ENCODE results near the gene SLC19A1.

The SLC19A1 gene

DNA sequence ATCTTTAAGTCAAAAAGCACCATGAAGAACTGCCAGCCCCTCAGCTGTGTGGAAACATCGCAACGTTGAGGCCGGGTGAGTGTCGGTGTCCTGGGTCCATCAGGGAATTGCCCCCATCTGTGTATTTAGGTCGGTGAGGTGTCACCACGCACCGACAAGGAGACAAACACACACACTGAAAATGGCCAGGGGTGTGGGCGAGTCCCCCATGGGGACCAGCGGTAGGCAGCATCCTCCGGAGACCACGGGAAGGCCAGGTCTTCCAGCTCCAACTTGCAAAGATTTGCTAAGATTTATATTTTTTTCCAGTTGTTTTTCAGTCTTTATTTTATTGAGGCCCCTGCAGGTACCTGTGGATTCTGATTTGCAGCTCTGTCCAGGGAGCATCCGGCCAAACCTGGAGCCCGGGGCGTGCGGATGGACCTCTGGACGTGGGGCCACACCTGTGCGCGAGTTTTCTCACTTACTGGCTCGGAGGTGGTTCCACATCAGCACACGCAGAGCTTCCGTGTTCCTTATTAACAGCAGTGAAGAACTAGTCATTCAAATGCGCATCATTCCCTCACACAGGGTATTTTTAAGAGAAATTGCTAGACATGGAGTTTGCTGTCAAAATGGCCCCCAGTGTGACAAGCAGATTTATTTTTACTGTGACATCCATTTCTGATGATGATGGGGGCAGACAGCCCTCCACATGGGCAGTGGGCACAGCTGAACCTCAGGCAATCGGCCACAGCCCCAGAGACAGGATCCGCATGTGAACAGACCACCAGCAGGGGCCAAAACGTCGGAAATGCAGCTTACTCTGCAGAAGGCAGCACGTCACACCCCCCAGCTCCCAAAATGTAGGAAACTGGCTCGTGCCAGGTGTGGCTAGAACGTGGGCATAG lies 17.2 kb upstream of the SLC19A1 start:
- H3K27ac ChIP-seq = no peak overlapping the region
- no peak for DNase-seq (ENCODE audit: low read depth, low spot score)

DNA sequence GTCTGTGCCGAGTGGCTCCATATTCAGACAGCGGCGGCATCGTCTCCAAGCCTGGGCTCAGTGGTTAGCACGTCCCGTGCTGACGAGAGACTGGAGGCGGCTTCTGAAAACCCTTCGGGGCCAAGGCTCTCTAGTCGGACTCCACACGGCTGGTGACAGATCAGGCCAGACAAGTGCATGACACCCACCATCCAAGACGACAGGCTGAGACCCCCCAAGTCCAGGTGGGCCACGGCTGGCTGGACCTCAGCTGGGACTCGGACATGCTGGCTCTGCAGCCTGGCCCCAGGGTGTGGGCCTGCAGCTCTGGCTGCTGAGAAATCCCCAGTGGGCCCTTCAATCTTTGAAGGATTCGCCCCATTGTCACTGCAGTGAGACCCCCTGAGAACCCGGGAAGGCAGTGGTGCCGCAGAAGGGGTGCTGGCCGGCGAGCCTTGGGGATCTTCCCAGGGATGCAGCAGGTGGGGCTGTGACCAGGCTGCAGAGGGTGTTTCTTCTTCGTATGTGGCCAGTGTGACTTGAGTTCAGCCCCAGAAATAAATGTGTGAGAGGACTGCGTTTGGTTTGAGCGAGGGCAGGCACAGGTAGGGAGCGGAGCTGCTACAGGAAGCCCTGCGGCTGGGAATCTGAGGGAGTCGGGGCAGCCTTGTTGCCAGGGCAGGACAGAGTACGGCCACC lies 15.9 kb upstream of the SLC19A1 start:
- no peak overlapping the region for H3K27ac ChIP-seq
- no peak for DNase-seq (ENCODE audit: low read depth, low spot score)

DNA sequence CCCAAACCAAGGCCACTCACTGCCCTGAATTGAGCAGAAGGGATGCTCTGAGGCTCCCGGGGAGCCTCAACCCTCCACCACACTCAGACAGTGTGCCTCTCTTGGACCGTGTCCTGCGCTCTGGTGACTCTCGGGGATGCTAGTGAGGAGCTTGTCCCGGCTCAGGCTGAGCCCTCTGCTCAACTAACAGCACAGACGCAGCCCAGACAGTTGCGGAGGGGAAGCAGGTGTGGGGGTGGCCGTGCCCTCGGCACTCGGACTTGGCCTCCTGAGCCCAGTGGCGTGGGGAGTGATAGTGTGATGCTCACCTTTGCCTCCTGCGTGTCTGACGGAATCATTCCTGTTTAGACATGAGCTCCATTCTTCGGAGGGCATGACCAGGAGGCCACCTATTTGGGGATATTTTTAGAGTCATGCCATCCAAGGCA lies 15.4 kb upstream of the SLC19A1 start:
- no peak for DNase-seq (ENCODE audit: low read depth, low spot score)
- no peak overlapping the region for H3K27ac ChIP-seq

DNA sequence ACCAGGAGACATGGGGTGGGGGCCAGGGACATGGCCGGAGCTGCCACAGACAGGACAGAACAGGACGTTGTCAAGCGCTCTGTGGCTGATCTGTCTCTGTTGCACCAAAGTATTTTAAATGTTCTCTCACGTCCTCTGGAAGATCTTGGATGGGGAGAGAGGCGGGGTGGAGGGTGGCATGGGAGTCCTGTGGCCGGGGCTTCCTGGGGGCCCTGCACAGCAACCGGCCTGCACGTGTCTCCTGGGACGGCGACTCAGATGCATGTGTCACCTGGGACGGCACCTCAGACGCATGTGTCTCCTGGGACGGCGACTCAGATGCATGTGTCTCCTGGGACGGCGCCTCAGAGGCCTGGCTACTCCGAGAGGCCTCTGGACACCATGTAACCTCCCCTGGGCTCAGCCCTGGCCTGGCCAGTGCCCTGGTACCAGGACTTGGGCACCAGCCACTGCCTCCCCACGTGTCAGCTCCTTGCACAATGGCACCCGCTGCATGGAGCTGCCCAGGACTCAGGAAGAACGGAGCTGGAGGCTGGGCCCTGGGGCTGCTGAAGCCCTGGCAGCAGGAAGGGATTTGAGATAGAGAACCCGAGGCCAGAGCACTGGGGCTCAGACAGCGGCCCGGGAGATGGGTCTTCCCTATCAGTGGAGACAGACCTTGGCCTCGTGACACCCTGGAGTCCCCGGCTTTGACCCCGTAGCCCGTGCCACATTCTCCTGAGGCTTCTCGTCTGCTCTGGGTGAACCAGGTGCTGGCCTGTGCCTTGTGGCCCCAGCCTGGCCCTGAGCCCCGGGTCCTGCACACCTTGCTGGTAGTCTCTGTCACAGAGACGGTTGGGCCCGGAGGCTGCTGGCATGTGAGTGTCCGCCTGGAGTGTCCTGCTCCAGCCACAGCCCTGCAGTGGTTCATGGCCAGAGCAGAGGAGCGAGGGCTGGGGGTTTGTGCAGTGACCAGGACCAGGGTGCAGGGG lies 14.7 kb upstream of the SLC19A1 start:
- H3K27ac ChIP-seq = no peak overlapping the region
- no peak for DNase-seq (ENCODE audit: low read depth, low spot score)

DNA sequence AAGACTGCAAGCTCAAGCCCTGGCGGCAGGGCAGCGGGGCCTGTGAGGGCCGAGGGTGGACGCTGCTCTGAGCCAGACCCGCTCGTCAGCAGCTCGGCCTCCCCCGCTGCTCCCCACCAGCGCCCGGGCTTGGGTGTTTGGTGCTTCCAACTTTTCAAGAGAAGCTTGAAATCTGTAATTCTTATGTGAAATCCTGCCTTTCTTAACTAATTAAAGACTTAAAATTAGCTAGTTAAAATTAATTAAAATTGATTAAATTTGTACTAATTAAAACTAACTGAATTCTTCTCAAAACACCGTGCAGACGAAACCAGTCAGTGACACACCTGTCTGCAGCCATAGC lies 14.0 kb upstream of the SLC19A1 start:
- H3K27ac ChIP-seq = no peak overlapping the region
- DNase-seq (ENCODE audit: low read depth, low spot score) = no peak

DNA sequence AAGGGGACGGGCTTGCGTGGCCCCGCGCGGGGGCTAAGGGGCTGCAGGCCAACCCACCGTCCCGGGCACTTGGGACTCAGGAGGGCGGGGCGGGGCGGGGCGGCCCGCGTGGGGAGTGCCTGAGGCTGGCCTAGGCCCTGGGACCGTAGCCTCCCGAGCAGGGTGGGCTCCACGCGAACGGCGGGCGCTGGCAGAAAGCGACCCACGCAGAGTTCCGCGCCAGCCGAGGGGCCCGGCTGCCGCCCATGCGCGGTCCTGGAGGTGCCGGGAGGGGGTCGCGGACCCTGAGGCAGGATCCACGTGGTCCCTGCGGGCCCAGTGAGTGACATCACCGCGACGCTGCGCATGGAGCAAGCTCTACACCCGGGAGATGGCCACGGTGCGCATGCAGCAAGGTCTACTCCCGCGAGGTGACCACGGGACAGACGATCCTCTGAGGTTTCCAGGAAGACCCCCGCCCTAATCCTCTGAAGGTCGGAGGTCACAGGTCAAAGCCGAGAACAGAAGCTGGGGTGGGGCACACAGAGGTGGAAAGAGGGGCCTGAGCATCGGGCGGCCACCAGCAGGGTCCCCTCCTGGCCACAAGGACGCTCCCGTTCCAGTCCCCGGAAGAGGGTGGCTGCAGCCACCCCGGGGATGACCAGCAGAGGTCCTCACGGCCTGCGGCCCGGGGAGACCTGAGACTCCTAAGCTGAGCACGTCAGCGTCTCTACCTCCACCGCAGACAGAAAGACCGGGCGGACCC lies 13.5 kb upstream of the SLC19A1 start:
- no peak overlapping the region for H3K27ac ChIP-seq
- peak; percentile 24 for DNase-seq (ENCODE audit: low read depth, low spot score)

DNA sequence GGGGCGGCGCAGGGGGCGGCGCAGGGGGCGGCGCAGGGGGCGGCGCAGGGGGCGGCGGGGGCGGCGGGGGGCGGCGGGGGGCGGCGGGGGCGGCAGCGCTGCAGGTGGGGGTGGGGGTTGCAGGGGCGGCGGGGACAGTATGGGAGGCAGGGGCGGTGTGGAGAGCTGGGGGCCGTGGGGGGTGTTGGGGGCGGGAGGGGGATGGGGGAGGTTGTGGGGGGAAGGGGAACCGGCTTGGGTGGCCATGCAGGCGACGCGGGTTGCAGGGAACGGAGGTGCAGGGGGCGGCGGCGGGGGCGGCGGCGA lies 13.0 kb upstream of the SLC19A1 start:
- H3K27ac ChIP-seq = no peak overlapping the region
- no peak for DNase-seq (ENCODE audit: low read depth, low spot score)

DNA sequence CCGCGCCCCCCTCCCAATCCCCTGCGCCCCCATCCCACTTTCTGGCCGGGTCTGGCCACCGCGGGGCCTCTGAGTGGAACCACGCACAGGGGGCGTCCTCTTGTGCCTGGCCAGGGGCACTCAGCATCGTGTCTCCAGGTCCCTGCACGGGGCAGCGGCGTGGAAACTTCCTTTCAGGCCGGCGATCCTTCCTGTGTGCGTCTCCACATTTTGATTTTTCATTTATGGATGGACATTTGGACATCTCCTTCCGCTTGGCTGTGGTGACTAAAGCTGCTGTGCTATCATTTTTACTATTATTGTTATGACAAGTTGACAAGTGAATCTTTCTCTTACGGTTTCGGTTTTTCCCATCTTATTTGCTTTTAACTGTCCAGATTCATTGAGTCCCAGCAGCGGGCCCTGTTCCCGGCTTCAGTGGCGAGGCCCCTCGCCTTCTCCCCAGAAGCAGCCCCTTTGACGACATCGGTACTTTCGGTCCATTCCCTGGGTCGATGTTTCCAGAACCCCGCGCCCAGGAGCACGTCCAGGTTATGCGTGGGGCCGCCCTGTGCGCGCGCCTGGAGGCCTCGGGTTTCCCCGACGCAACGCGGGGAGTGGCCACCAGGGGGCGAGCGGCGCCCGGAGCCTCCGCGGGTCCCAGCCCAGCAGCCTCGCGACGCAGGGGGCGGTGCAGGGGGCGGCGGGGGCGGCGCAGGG lies 12.4 kb upstream of the SLC19A1 start:
- no peak for DNase-seq (ENCODE audit: low read depth, low spot score)

DNA sequence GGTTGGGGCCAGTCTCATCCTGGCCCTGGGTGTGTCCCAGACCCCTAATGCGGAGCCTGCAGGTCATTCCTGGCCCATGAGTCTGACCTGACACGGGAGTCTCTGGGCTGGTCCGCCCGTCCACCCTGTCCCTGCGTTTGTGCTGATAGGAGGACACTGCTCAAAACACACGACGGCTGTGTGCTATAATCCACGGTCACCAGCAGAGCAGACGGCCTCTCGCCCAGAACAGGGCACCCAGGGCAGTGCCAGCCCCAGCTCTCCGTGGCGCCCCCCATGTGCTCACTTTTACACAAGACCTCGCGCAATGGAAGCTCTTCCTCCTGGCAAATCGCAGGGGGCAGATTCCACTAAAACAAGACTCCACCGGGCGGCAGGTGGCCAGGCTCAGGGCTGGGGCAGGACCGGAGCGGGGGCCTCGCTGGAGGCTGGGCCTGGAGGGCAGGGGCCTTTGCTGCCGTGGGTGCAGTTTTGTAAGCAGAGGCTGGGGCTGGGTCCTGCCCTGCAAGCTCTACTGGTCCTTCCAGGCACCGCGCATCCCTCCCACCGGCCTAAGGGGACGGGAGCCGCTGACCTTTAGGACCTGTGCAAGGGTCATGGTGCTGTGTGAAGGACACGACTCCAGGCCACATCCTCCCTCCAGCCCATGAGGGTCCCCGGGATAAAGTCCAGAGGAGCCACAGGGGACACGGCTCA lies 10.6 kb upstream of the SLC19A1 start:
- no peak for DNase-seq (ENCODE audit: low read depth, low spot score)
- no peak overlapping the region for H3K27ac ChIP-seq

More for the DNA sequence above, 12.4 kb upstream of the SLC19A1 start:
- no peak overlapping the region for H3K27ac ChIP-seq

DNA sequence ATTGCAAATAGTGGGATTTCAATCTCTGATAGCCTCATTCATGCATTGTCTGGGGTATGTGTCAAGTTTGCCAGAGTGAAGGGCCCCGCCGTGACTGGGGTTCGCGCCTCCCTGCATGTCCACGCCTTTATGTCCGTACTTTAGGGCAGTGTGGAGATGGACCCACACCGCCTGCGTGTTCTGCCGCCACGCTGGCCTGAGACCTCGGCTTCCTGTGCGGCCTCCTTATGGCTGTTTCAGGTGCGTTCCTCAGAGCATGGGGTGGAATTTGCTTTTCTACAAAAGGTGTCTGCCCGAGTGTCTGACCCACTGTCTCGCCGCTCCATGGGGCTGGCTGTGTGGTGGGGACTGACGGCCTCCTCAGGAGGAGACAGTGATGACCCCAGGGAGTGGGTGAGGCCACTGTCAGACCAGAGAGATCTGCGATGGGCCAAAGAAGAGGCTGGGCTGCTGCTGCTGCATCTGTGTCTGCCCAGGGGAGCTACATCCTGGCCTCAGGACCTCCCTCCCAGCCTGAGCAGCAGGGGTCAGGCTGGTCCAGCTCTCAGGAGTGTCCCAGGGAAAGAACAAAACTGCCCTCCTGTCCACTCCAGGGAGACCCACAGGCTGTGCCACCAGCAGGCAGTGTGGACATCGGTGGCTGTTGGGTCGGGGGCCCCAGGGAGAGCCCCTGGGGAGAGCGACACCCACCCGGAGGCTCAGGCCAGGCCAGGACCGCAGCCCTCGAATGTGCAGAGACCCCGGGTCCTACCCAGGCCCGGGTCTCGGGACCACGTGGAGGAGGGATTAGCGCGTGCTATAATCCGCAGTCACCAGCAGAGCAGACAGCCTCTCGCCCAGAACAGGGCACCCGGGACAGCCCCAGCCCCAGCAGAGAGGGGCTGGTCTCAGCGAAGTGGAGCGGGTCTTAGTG lies 9.8 kb upstream of the SLC19A1 start:
- no peak for DNase-seq (ENCODE audit: low read depth, low spot score)
- no peak overlapping the region for H3K27ac ChIP-seq

DNA sequence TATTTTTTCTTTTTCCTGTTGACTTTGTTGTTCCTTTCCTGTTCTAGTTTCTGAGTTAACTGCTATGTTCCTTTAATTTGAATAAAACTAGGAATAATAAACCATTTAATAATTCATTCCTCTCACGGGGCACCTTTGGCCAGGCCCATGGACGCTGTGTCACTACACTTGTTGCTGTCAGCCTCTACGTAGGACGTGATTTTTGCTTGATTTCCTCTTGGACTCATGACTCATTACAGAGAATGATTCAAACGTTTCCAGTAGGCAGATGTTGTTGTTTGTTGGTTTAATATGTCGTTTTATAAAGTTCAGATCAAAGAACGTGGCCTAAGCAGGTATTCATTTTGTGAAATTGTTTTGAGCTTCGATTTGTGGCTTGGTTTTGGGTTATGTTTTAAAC lies 9.1 kb upstream of the SLC19A1 start:
- peak; percentile 39 for DNase-seq (ENCODE audit: low read depth, low spot score)
- no peak overlapping the region for H3K27ac ChIP-seq

DNA sequence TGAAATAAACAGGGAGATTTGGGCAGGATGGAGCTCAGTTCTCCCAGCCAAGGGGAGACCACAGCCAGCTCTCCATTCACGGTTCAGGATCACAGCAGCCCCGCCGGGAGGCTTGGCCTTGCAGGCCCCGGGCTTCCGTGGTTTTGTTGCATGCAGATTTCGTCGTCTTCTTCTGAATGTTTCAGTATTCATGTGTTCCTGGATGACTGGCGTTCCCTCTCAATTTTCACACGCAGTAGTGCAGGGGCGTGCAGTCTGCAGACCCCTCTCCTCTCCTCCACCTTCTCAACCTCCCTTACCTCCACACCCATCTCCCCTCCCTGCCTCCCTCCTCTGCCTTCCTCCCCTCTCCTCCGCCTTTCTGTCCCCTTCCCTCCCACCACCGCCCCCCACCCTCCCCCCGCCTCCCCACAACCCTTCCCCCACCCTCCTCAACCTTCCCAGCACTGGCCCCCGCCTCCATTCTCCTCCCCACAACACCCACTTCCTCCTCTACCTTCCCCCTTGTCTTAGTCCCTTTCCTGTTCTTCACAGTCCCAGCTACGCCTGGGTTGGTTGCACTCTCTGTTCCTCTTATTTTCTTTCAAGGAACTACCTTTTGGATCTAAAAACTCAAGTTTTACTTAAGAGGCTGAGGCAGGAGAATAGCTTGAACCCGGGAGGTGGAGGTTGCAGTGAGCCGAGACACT lies 8.4 kb upstream of the SLC19A1 start:
- DNase-seq (ENCODE audit: low read depth, low spot score) = no peak
- no peak overlapping the region for H3K27ac ChIP-seq

DNA sequence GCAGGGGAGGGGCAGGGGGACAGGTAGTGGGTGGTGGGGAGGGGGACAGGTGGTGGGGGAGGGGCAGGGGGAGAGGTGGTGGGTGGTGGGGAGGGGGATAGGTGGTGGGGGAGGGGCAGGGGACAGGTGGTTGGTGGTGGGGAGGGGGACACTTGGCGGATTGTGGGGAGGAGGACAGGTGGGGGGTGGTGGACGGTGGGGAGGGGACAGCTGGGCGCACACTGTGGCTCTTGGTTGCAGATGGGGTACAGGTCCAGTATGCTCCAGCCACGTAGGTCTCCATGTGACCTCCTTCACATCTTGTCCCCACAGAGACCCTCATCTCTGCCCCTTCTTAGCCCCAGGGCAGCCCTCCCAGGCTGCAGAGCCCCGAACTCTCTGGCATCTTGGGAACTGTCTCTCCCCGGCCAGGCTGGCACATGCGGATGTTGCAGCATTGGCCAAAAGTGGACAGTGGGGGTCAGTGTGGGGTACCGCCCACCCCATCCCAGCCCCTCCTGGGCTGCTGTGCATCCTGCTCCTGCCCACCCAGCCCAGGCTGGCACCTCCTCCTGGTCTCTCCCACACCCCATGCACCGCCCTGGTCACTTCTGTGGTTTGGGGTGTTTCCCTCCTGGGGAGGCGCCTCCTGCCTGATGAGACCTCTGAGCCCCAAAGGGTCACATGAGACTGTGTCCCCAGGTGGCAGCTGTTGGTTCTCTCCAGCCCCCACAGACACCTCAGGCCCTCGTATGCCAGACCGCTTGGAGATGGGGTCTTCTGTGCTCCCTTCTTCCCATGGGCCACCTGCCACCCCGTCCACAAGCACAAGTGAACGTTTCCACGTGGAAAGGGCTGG lies 7.6 kb upstream of the SLC19A1 start:
- DNase-seq (ENCODE audit: low read depth, low spot score) = no peak
- H3K27ac ChIP-seq = no peak overlapping the region

DNA sequence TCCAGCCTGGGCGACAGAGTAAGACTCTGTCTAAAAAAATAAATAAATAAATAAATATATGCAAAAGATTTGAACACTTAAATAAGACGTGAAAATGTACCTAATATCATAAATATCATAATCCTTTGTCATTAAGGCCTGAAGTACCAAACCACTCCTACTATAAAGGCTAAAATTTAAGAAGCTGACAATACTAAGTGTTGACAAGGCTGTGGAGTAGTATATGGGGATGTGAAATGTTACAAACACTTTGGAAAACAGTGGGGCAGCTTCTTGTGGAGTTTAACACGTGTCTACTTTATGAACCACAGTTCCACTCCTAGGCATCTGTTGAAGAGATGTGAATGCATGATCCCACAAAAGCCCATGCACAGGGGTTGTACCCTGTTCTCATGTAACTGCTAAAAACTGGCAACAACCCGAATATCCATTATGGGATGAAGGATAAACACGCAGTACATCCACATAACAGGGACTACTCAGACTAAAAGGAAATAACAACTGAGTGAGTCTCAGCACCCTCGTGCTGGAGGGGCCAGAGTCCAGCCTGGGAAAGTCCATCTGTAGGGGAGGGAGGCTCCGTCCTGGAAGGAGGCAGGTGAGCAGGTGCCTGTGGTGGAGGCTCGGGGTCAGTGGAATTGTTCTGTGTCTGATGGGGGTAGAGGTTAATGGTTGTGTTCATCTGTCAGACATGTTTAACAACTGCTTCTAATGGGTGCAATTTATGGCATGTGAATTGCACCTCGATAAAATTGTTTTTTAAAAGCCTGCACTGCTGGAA lies 6.7 kb upstream of the SLC19A1 start:
- DNase-seq (ENCODE audit: low read depth, low spot score) = no peak
- H3K27ac ChIP-seq = no peak overlapping the region

DNA sequence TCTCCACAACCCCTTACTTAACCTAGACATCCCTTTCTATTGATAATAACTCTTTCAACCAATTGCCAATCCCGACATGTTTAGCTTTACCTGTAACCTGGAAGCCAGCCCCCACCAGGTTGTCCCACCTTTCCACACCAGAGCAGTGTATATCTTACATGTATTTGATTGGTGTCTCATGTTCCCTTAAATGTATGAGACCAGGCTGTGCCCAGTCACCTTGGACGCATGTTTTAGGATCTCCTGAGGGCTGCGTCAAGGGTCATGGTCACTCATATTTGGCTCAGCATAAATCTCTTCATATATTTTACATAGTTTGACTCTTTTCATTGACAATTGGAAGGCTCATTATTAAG lies 5.3 kb upstream of the SLC19A1 start:
- H3K27ac ChIP-seq = no peak overlapping the region
- DNase-seq (ENCODE audit: low read depth, low spot score) = no peak

All from epithelial cell of prostate (primary cell).